Left lung (tissue), 10 donors: ENCODE results near the gene LITAF. TPM values are rescaled to one million over a fixed set of nuclear protein-coding genes. Genes with fewer than 3 reads are reported as not detected.
A peak's percentile ranks its signal among the peaks of the same experiment; 100 is the strongest.

Source experiments
- ATAC-seq: fragments of 200-7000 bp; cut with Tn5 transposase; one replicate; pipeline ENCODE4 v1.9.1; 2020; ENCODE audit warnings: moderate library complexity
- DNase-seq, 4 donors: peaks; one replicate each; pipeline ENCODE4 v3.0.0-alpha.2; 2013 to 2020
- H3K27ac ChIP-seq, 2 donors: fragments of 200-600 bp; sonication (generic) in 1 of 2; one replicate each; pipeline versions ENCODE4 v1.5.0 to v1.8.0; 2020 to 2021
- H3K27me3 ChIP-seq, 2 donors: fragments of 200-600 bp; sonication (generic) in 1 of 2; one replicate each; pipeline versions ENCODE4 v1.5.0 to v1.8.0; 2020 to 2021
- H3K36me3 ChIP-seq, 2 donors: fragments of 200-600 bp; sonication (generic) in 1 of 2; one replicate each; pipeline versions ENCODE4 v1.5.0 to v1.8.0; 2020 to 2021
- H3K4me1 ChIP-seq, 2 donors: fragments of 200-600 bp; one replicate each; pipeline ENCODE4 v1.8.0; 2021
- H3K4me3 ChIP-seq, 2 donors: fragments of 200-600 bp; sonication (generic) in 1 of 2; one replicate each; pipeline versions ENCODE4 v1.5.0 to v1.8.0; 2020 to 2021; ENCODE audit warnings: mild to moderate bottlenecking in 1 of 2
- H3K9me3 ChIP-seq, 2 donors: fragments of 200-600 bp; sonication (generic) in 1 of 2; one replicate each; pipeline versions ENCODE4 v1.5.0 to v1.8.0; 2020 to 2021
- intact Hi-C, 2 donors: fragments of 100-400 bp; cut with DNase I; formaldehyde crosslinking; loops; one replicate each; pipeline versions ENCODE4 v1.11.2 to v1.14.2; 2022
- polyA plus RNA-seq, 6 donors: library from polyadenylated mRNA; unstranded; fragments of 120-200 nt; gene quantifications; one replicate each; pipeline ENCODE4 v1.2.1, GENCODE V29; 2013; ENCODE audit not compliant: insufficient read length in 6 of 6
- total RNA-seq, 2 donors: library from RNA; stranded (reverse); fragmentation: NEBNext Ultra II Directional; extraction: Animal tissue kit (Norgen Biotek cat#: 25700); gene quantifications; one replicate each; pipeline ENCODE4 v1.2.1, GENCODE V29; 2021
- TF ChIP-seq, protein P1 (sequence below), 2 donors: fragments of 200-600 bp; sonication (generic) in 1 of 2; IDR thresholded peaks; one replicate each; pipeline versions ENCODE4 v1.5.0 to v1.8.0; 2021; ENCODE audit warnings: antibody characterized with exemption in 2 of 2
- donor health status: DM: no; HTN: yes; CAD: no.
- donor health status: DM: no; HTN: no; CAD: no.

The LITAF gene
- total and polyA plus RNA-seq, 8 donors = 117 to 277 (median 125) TPM

DNA sequence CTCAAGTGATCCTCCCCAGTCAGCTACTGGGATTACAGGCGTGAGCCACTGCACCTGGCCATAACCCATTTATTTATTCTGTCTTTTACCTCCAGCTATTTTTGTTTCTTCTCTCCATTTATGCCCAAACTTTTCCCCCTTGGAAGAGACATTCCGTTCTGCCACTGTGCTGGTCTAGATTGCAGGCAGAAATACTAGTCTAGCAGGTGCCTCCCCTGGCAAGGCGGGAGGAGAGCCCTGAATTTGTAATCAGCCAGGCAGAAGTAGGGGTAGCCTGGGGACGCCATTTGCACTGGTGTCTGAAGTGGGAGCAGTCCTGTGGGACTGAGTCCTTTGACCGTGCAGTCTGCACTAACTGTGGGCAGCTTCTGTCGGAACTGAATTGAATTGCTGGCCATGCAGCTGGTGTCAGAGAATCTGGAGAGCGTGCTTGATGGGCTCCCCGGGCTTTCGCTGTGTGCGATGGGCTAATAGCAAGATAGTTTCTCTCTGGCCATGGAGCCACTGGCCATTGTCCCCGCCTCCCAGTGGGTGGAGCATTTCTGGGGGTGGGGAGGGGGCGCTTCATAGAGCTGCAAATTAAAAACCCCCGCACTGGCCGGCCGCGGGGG, 31.5 kb upstream of the LITAF start:
- Histone ChIP-seq H3K4me1 (peaks cover 10 to 77% of the 10 kb centered on the region in 2 donors), H3K9me3 (peaks cover 0 to 3% of the 10 kb centered on the region in 2 donors), H3K27me3 (no peaks in the 10 kb centered on the region), H3K36me3 (no peaks in the 10 kb centered on the region), H3K4me3 (no peak overlapping the region), H3K27ac (peak overlapping the region in 1 of 2 donors; percentile 84)
- ATAC-seq (no peak), DNase-seq (no peak)
- intact Hi-C loops = no loop called here
- TF ChIP-seq, protein P1, sequence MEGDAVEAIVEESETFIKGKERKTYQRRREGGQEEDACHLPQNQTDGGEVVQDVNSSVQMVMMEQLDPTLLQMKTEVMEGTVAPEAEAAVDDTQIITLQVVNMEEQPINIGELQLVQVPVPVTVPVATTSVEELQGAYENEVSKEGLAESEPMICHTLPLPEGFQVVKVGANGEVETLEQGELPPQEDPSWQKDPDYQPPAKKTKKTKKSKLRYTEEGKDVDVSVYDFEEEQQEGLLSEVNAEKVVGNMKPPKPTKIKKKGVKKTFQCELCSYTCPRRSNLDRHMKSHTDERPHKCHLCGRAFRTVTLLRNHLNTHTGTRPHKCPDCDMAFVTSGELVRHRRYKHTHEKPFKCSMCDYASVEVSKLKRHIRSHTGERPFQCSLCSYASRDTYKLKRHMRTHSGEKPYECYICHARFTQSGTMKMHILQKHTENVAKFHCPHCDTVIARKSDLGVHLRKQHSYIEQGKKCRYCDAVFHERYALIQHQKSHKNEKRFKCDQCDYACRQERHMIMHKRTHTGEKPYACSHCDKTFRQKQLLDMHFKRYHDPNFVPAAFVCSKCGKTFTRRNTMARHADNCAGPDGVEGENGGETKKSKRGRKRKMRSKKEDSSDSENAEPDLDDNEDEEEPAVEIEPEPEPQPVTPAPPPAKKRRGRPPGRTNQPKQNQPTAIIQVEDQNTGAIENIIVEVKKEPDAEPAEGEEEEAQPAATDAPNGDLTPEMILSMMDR (IDR thresholded peaks at IDR 0.05) = no peak

DNA sequence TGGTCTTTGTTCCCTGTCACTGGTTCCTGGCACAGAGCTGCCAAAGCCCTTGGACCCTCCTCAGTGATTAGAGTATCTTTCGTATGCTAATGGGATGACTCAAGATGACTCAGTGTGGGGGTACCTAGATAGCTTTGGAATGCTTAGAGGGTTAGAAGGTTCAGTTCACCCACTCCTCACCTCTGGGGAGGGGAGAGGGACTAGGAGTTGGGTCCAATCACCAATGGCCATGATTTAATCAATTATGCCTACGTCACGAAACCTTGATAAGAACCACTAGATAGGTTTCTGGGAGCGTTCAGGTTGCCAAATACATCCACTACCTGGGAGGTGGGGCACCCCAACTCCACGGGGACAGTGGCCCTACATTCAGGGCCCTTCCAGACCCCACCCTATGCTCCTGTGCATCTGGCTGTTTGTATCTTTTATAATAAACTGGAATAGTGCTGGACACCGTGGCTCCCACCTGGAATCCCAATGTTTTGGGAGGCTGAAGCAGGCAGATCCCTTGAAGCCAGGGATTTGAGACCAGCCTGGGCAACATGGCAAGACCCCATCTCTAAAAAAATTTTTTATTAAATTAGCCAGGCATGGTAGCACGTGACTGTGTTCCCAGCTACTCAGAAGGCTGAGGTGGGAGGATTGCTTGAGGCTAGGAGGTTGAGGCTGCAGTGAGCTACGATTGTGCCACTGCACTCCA, 29.2 kb upstream of the LITAF start:
- Histone ChIP-seq H3K4me1 (peaks cover 5 to 77% of the 10 kb centered on the region in 2 donors), H3K27me3 (no peaks in the 10 kb centered on the region), H3K4me3 (no peak overlapping the region), H3K9me3 (peaks cover 0 to 3% of the 10 kb centered on the region in 2 donors), H3K27ac (peak overlapping the region in 1 of 2 donors; percentile 96), H3K36me3 (no peaks in the 10 kb centered on the region)
- TF ChIP-seq, protein P1 (IDR thresholded peaks at IDR 0.05) = no peak
- no peak for DNase-seq
- intact Hi-C loops = no loop called here
- no peak for ATAC-seq

DNA sequence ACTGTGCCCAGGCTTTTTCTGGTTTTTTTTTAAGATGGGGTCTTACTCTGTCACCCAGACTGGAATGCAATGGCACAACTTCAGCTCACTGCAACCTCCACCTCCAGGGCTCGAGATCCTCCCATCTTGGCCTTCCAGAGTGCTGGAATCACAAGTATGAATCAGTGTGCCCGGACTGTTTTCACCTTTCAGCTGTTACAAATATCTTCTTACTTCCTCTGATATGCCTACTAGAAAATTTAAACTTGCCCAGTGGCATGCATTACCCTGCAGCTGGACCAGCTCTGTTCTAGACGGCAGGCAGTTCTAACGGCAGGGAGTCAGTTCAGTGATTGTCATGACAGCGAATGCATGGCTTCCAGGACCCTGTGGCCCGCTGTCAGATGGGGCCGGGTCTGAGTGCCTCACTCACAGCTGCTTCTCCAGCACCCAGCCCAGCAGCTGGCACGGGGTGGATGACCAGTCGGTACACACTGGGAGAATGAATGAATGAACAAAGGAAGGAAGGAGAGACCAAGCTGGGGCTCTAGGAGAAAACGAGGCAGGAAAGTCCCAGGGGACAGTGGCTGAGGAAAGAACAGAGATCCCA, 28.0 kb upstream of the LITAF start:
- TF ChIP-seq, protein P1 (IDR thresholded peaks at IDR 0.05) = no peak
- Histone ChIP-seq H3K4me3 (no peak overlapping the region), H3K27me3 (no peaks in the 10 kb centered on the region), H3K36me3 (no peaks in the 10 kb centered on the region), H3K27ac (peak overlapping the region in 1 of 2 donors; percentile 96), H3K4me1 (peaks cover 5 to 83% of the 10 kb centered on the region in 2 donors), H3K9me3 (no peaks in the 10 kb centered on the region)
- intact Hi-C loops = no loop called here
- ATAC-seq = no peak
- no peak for DNase-seq

DNA sequence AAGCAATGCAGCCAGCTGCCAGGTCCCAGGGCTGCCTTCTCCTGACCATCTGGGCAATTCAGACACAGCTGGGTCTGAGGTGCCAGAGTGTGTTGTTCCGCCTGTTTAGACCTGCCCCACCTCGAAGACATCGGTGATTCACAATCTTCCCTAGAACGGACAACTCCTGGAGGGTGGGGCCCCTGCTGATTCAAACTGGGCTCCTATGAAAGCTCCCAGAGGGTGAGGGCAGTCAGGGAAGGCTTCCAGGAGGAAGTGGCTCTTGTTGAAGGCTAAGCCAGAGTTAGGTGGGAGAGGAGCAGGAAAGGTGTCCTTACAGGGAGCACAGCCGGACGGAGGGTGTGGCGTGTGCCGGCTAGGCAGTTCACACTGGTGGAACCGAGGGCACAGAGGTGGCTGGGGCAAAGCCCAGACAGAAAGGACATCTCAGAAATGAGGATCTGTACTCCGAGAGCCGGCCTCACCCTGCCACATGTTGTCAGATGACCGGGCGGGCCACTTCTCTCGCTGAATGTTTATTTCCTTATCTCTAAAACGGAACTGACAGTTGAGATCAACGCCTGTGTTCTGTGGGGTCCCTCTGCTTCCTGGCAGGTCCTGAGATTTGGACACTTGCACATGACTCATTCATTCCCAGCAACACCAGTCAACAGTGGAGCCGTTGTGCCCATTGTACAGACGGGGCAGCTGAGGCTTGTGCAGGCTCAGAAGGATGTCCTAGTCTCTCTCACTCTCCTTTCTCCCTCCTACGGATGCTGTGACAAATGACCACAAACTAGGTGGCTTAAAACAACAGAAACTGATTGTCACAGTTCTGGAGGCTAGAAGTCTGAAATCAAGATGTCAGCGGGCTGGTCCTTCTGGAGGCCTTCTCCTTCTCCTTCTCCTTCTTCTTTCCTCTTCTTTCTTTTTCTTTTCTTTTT, 26.9 kb upstream of the LITAF start:
- Histone ChIP-seq H3K36me3 (no peaks in the 10 kb centered on the region), H3K4me3 (no peak overlapping the region), H3K27ac (peak overlapping the region in 1 of 2 donors; percentile 96), H3K9me3 (no peaks in the 10 kb centered on the region), H3K27me3 (no peaks in the 10 kb centered on the region), H3K4me1 (peaks cover 5 to 83% of the 10 kb centered on the region in 2 donors)
- TF ChIP-seq, protein P1 (IDR thresholded peaks at IDR 0.05) = no peak
- ATAC-seq = peak; percentile 47
- peak in 2 of 4 donors; percentile 83 to 92 for DNase-seq
- intact Hi-C loops = no loop called here
